Erythroblast (primary cell): ENCODE measurements around the gene ANO9.

Source experiments
- GATA1 ChIP-seq: IDR thresholded peaks from 2 replicates; pipeline ENCODE4 v1.6.1; 2011; ENCODE audit warnings: low read depth, mild to moderate bottlenecking, control low read depth, low read length, moderate library complexity
- POLR2A ChIP-seq: IDR thresholded peaks from 2 replicates; pipeline ENCODE4 v1.6.1; 2011; ENCODE audit warnings: mild to moderate bottlenecking, low read length

- TF ChIP-seq POLR2A (no peak), GATA1 (no peak)
Observed at GRCh38 chr11:393219-394033, 48.4 kb downstream of the ANO9 start.
